K562 (cell line): ENCODE results near the gene ADAMTS14. TPM values are rescaled to one million over a fixed set of nuclear protein-coding genes. Genes with fewer than 3 reads are reported as not detected.

ENCODE experiments used
- ARNT ChIP-seq, 2 experiments: fragments of 450-650 bp; IDR thresholded peaks; 2 replicates each; pipeline ENCODE4 v1.6.1; 2016; ENCODE audit warnings: mild to moderate bottlenecking in 1 of 2
- BCOR ChIP-seq: fragments of 450-650 bp; IDR thresholded peaks from 2 replicates; pipeline ENCODE4 v1.6.1; 2016
- FOSL1 ChIP-seq: fragments of 200-800 bp; sonication (Bioruptor generic); conservative IDR thresholded peaks from 2 replicates; pipeline ENCODE4 v1.6.1; 2016; ENCODE audit warnings: missing genetic modification characterization, missing compliant biosample characterization
- HIVEP1 ChIP-seq: fragments of 250-450 bp; sonication (Bioruptor Pico); IDR thresholded peaks from 2 replicates; pipeline ENCODE4 v1.4.0; 2020; ENCODE audit warnings: mild to moderate bottlenecking
- KAT7 ChIP-seq: sonication (generic); formaldehyde crosslinking; IDR thresholded peaks from 2 replicates; pipeline ENCODE4 v1.8.0; 2022; ENCODE audit warnings: missing genetic modification reagents, mild to moderate bottlenecking, borderline replicate concordance
- MTF1 ChIP-seq: fragments of 250-450 bp; sonication (Bioruptor Pico); IDR thresholded peaks from 2 replicates; pipeline ENCODE4 v1.9.0; 2021; ENCODE audit warnings: moderate library complexity, mild to moderate bottlenecking, inconsistent platforms, borderline replicate concordance
- NBN ChIP-seq: fragments of 450-650 bp; IDR thresholded peaks from 2 replicates; pipeline ENCODE4 v1.6.1; 2016; ENCODE audit warnings: low read depth, mild to moderate bottlenecking
- PYGO2 ChIP-seq: fragments of 450-650 bp; IDR thresholded peaks from 2 replicates; pipeline ENCODE4 v1.6.1; 2016; ENCODE audit warnings: mild to moderate bottlenecking, missing genetic modification characterization, moderate library complexity, missing compliant biosample characterization
- ZNF232 ChIP-seq: sonication (generic); formaldehyde crosslinking; IDR thresholded peaks from 2 replicates; pipeline ENCODE4 v1.8.0; 2022; ENCODE audit warnings: mild to moderate bottlenecking, missing genetic modification reagents
- ZNF780A ChIP-seq: fragments of 250-450 bp; sonication (Bioruptor Pico); IDR thresholded peaks from 2 replicates; pipeline ENCODE4 v1.5.0; 2021; ENCODE audit warnings: mild to moderate bottlenecking
- polyA plus RNA-seq, 8 experiments: library from polyadenylated mRNA; depleted of rRNA in 4 of 8; stranded (reverse) in 5 of 8; unstranded in 3 of 8; fragments of >200 nt; fragmentation: Nextera tagmentation in 2 of 8; fragmentation: Illumina TruSeq in 1 of 8; extraction: Ambion mirVana in 2 of 8; extraction: Trizol in 1 of 8; gene quantifications; 2 replicates each; pipeline versions ENCODE4 v1.2.1 to v1.2.3, GENCODE V29; 2011 to 2014; ENCODE audit warnings: inconsistent platforms in 1 of 8, missing spikeins in 1 of 8
- total RNA-seq, 7 experiments: library from RNA; depleted of rRNA in 6 of 7; stranded (reverse); fragments of >200 nt in 6 of 7; fragmentation: Illumina TruSeq in 2 of 7; extraction: Trizol in 2 of 7; gene quantifications; 2 replicates each; pipeline versions ENCODE4 v1.2.1 to v1.2.3, GENCODE V29; 2011 to 2021; ENCODE audit warnings: low replicate concordance in 1 of 7
- TF ChIP-seq, protein P1 (sequence below), 2 experiments: fragments of 450-650 bp; IDR thresholded peaks; 2 replicates each; pipeline ENCODE4 v1.6.1; 2016
- TF ChIP-seq, protein P2 (sequence below): fragments of 200-800 bp; sonication (Bioruptor generic); IDR thresholded peaks from 2 replicates; pipeline ENCODE4 v1.6.1; 2016; ENCODE audit warnings: missing genetic modification characterization, missing compliant biosample characterization
- TF ChIP-seq, protein P3 (sequence below): fragments of 250-450 bp; sonication (Bioruptor Pico); IDR thresholded peaks from 2 replicates; pipeline ENCODE4 v1.8.0; 2022; ENCODE audit warnings: moderate library complexity, mild to moderate bottlenecking, inconsistent platforms
- TF ChIP-seq, protein P4 (sequence below): fragments of 450-650 bp; IDR thresholded peaks from 2 replicates; pipeline ENCODE4 v1.6.1; 2018; ENCODE audit not compliant: partially characterized antibody

The ADAMTS14 gene
- total and polyA plus RNA-seq, 9 of the 15 experiments (the other 6 are each of a cell fraction or from before 2014, with no cell fraction given) = 0.04 to 37.4 (median 15.9) TPM

DNA sequence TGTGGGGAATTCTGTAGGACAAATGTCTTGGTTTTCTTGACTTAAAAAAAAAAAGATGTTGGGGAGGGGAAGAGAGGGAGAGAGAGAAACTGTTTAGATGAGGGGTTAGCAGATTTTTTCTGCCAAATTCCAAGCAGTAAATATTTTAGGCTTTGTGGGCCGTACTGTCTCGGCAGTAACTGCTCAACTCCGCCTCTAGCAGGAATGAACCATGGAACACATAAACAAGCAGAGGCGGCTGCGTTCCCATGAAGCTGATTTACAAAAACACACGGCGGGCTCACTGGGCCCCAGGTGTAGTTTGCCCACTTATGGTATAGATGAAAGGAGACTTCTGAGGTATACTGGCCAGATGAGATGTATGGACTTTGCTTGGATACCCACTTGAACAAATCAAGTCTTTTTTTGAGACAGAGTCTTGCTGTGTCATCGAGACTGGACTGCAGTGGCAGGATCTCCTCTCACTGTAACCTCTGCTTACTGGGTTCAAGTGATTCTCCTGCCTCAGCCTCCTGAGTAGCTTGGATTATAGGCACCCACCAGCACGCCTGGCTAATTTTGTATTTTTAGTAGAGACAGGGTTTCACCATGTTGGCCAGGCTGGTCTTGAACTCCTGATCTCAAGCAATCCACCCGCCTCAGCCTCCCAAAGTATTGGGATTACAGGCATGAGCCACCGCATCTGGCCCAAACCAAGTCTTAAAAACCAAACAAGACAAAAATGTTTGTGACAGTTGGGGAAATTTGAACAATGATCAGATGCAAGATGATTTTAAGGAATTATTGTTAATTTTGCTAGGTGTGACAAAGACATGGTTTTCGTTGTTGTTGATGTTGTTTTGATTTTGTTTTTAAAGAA, 9.7 kb upstream of the ADAMTS14 start (continued):
- TF ChIP-seq, protein P1, sequence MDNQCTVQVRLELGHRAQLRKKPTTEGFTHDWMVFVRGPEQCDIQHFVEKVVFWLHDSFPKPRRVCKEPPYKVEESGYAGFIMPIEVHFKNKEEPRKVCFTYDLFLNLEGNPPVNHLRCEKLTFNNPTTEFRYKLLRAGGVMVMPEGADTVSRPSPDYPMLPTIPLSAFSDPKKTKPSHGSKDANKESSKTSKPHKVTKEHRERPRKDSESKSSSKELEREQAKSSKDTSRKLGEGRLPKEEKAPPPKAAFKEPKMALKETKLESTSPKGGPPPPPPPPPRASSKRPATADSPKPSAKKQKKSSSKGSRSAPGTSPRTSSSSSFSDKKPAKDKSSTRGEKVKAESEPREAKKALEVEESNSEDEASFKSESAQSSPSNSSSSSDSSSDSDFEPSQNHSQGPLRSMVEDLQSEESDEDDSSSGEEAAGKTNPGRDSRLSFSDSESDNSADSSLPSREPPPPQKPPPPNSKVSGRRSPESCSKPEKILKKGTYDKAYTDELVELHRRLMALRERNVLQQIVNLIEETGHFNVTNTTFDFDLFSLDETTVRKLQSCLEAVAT (IDR thresholded peaks at IDR 0.05) = 0 out of 4 replicates have a peak, but pooled peaks of 1 of the 2 experiments have one; percentile 17
- TF ChIP-seq NBN (0 out of 2 replicates have a peak, but pooled peaks have one; percentile 15), ZNF780A (CRISPR knock-in tag) (no peak), KAT7 (0 out of 2 replicates have a peak, but pooled peaks have one; percentile 58), ARNT (IDR thresholded peaks at IDR 0.05) (no peak), MTF1 (no peak), PYGO2 (tag) (peak; percentile 7; the same call in 1 of the 2 replicates), ZNF232 (CRISPR knock-in tag) (no peak), FOSL1 (tag) (0 out of 2 replicates have a peak, but pooled peaks have one; percentile 19), HIVEP1 (CRISPR knock-in tag) (peak; percentile 8; the same call in 1 of the 2 replicates), BCOR (0 out of 2 replicates have a peak, but pooled peaks have one; percentile 61)
- TF ChIP-seq, protein P2, sequence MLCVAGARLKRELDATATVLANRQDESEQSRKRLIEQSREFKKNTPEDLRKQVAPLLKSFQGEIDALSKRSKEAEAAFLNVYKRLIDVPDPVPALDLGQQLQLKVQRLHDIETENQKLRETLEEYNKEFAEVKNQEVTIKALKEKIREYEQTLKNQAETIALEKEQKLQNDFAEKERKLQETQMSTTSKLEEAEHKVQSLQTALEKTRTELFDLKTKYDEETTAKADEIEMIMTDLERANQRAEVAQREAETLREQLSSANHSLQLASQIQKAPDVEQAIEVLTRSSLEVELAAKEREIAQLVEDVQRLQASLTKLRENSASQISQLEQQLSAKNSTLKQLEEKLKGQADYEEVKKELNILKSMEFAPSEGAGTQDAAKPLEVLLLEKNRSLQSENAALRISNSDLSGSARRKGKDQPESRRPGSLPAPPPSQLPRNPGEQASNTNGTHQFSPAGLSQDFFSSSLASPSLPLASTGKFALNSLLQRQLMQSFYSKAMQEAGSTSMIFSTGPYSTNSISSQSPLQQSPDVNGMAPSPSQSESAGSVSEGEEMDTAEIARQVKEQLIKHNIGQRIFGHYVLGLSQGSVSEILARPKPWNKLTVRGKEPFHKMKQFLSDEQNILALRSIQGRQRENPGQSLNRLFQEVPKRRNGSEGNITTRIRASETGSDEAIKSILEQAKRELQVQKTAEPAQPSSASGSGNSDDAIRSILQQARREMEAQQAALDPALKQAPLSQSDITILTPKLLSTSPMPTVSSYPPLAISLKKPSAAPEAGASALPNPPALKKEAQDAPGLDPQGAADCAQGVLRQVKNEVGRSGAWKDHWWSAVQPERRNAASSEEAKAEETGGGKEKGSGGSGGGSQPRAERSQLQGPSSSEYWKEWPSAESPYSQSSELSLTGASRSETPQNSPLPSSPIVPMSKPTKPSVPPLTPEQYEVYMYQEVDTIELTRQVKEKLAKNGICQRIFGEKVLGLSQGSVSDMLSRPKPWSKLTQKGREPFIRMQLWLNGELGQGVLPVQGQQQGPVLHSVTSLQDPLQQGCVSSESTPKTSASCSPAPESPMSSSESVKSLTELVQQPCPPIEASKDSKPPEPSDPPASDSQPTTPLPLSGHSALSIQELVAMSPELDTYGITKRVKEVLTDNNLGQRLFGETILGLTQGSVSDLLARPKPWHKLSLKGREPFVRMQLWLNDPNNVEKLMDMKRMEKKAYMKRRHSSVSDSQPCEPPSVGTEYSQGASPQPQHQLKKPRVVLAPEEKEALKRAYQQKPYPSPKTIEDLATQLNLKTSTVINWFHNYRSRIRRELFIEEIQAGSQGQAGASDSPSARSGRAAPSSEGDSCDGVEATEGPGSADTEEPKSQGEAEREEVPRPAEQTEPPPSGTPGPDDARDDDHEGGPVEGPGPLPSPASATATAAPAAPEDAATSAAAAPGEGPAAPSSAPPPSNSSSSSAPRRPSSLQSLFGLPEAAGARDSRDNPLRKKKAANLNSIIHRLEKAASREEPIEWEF (CRISPR knock-in tag) = peak; percentile 52; the same call in 1 of the 2 replicates
- TF ChIP-seq, protein P3, sequence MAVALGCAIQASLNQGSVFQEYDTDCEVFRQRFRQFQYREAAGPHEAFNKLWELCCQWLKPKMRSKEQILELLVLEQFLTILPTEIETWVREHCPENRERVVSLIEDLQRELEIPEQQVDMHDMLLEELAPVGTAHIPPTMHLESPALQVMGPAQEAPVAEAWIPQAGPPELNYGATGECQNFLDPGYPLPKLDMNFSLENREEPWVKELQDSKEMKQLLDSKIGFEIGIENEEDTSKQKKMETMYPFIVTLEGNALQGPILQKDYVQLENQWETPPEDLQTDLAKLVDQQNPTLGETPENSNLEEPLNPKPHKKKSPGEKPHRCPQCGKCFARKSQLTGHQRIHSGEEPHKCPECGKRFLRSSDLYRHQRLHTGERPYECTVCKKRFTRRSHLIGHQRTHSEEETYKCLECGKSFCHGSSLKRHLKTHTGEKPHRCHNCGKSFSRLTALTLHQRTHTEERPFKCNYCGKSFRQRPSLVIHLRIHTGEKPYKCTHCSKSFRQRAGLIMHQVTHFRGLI (CRISPR knock-in tag) = 0 out of 2 replicates have a peak, but pooled peaks have one; percentile 59
- TF ChIP-seq, protein P4, sequence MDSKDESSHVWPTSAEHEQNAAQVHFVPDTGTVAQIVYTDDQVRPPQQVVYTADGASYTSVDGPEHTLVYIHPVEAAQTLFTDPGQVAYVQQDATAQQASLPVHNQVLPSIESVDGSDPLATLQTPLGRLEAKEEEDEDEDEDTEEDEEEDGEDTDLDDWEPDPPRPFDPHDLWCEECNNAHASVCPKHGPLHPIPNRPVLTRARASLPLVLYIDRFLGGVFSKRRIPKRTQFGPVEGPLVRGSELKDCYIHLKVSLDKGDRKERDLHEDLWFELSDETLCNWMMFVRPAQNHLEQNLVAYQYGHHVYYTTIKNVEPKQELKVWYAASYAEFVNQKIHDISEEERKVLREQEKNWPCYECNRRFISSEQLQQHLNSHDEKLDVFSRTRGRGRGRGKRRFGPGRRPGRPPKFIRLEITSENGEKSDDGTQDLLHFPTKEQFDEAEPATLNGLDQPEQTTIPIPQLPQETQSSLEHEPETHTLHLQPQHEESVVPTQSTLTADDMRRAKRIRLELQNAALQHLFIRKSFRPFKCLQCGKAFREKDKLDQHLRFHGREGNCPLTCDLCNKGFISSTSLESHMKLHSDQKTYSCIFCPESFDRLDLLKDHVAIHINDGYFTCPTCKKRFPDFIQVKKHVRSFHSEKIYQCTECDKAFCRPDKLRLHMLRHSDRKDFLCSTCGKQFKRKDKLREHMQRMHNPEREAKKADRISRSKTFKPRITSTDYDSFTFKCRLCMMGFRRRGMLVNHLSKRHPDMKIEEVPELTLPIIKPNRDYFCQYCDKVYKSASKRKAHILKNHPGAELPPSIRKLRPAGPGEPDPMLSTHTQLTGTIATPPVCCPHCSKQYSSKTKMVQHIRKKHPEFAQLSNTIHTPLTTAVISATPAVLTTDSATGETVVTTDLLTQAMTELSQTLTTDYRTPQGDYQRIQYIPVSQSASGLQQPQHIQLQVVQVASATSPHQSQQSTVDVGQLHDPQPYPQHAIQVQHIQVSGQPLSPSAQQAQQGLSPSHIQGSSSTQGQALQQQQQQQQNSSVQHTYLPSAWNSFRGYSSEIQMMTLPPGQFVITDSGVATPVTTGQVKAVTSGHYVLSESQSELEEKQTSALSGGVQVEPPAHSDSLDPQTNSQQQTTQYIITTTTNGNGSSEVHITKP = peak; percentile 83
